ENCODE measurements around the gene WDR18.

Gene WDR18

DNA sequence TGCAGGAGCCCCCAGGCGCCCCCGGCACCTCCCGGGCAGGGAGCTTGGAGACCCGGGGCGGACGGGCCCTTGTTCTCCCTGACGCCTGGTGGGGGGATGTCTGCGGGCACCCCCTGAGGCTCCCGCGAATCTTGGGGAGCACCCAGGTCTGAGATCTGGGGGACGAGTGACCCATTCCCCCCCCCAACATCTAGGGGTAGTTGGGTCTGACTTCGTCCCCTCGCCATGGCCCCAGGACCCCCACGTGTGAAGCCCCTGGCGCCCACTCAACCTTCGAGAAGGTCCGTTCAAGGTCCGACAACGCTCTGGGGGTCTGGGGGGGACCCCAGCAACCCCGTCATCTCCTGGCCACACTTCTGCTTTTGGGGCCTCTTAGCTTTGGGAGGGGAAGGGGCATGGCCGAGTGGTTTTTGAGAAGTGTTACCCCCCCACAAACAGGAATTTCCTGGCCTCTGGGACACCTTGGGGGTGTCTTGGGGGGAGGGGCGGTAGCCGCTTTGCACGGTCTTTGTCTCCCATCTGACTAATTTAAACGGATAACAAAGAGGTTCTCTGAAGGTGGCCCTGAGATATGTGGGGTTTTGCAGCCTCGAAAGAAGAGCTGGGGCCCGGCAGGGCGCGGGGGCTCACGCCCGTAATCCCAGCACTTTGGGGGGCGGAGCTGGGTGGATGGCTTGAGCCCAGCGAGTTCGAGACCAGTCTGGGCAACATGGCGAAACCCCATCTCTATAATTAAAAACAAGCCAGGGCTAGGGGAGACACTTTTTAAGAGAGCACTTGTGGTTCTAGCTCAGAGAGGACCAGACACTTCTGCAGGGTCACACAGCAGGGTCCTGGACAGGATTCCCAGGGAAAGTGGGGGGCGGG, 42.9 kb downstream of the WDR18 start:
- H3K36me3 ChIP-seq: peaks cover 29% of the 10 kb centered on the region
- TF ChIP-seq CTCF (IDR thresholded peaks at IDR 0.05): no peak
- H3K9me3 ChIP-seq: no peaks in the 10 kb centered on the region
- peaks cover 43 to 61% of the 10 kb centered on the region in 2 experiments for H3K4me1 ChIP-seq (ENCODE audit: control insufficient read depth in 1 of 2, insufficient read depth in 1 of 2, low read depth in 1 of 2, low read length in 1 of 2)
- peak overlapping the region; percentile 99 for H3K27ac ChIP-seq
- H3K27me3 ChIP-seq: no peaks in the 10 kb centered on the region
- peak overlapping the region; percentile 77 to 100 for H3K4me3 ChIP-seq (ENCODE audit: low read depth in 1 of 2, low read length in 1 of 2)

DNA sequence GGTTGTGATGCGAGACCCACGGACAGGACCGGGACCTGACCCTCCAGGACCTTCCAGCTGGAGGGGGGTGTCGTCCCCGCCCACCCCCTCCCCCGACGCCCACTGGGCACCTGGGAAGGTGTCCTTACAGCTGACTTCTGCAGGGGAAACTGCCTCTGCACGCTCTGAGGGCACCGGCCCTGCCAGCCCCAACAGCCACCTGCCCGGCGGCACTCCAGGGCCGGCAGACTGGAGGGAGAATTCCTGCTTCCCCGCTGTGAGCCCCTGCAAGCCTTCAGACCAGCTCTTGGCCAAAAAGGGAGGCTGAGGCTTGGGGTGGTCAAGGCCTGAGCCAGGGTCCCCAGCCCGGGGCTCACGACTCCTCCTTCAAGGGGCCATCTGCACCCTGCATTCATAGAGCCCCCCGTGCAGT, 43.5 kb downstream of the WDR18 start:
- TF ChIP-seq CTCF (IDR thresholded peaks at IDR 0.05): no peak
- Histone ChIP-seq H3K27ac (peak overlapping the region; percentile 99), H3K4me1 (ENCODE audit: control insufficient read depth in 1 of 2, insufficient read depth in 1 of 2, low read depth in 1 of 2, low read length in 1 of 2) (peaks cover 43 to 55% of the 10 kb centered on the region in 2 experiments)

GRCh38 chr19:1028062-1028926, 44.1 kb downstream of the WDR18 start:
- peak overlapping the region; percentile 99 for H3K27ac ChIP-seq
- peaks cover 41% of the 10 kb centered on the region for H3K36me3 ChIP-seq
- H3K4me1 ChIP-seq (ENCODE audit: control insufficient read depth in 1 of 2, insufficient read depth in 1 of 2, low read depth in 1 of 2, low read length in 1 of 2): peaks cover 42 to 55% of the 10 kb centered on the region in 2 experiments
- TF ChIP-seq CTCF (IDR thresholded peaks at IDR 0.05): no peak
- no peaks in the 10 kb centered on the region for H3K9me3 ChIP-seq
- H3K4me3 ChIP-seq (ENCODE audit: low read depth in 1 of 2, low read length in 1 of 2): peak overlapping the region; percentile 77 to 100
- no peaks in the 10 kb centered on the region for H3K27me3 ChIP-seq

More for the DNA sequence above, 43.5 kb downstream of the WDR18 start:
- H3K4me3 ChIP-seq (ENCODE audit: low read depth in 1 of 2, low read length in 1 of 2): peak overlapping the region; percentile 77 to 100
- peaks cover 35% of the 10 kb centered on the region for H3K36me3 ChIP-seq
- H3K27me3 ChIP-seq: no peaks in the 10 kb centered on the region
- no peaks in the 10 kb centered on the region for H3K9me3 ChIP-seq

DNA sequence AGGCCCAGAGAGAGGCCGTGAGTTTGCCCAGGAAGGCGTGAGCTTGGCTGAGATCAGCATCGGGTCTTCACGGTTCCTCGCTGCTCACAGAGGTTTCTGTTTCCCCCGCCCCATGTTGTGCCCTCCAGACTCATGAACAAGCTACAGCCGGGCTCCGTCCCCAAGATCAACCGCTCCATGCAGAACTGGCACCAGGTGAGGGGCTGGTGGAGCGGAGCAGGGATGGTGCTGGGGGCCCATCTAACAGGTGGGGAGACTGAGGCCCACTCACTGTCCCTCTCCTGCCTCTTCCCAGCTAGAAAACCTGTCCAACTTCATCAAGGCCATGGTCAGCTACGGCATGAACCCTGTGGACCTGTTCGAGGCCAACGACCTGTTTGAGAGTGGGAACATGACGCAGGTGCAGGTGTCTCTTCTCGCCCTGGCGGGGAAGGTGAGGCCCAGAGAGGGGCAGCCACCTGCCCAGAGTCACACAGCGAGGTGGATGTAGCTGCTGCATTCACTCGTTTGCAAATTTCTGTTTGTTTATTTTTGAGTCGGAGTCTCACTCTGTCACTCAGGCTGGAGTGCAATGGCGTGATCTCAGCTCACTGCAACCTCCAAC, 48.2 kb downstream of the WDR18 start:
- H3K9me3 ChIP-seq: no peaks in the 10 kb centered on the region
- peaks cover 49 to 53% of the 10 kb centered on the region in 2 experiments for H3K4me1 ChIP-seq (ENCODE audit: control insufficient read depth in 1 of 2, insufficient read depth in 1 of 2, low read depth in 1 of 2, low read length in 1 of 2)
- H3K27ac ChIP-seq: peak overlapping the region; percentile 63
- H3K36me3 ChIP-seq: peaks cover 69% of the 10 kb centered on the region
- H3K27me3 ChIP-seq: no peaks in the 10 kb centered on the region
- no peak for TF ChIP-seq CTCF (IDR thresholded peaks at IDR 0.05)
- H3K4me3 ChIP-seq (ENCODE audit: low read depth in 1 of 2, low read length in 1 of 2): no peak overlapping the region

DNA sequence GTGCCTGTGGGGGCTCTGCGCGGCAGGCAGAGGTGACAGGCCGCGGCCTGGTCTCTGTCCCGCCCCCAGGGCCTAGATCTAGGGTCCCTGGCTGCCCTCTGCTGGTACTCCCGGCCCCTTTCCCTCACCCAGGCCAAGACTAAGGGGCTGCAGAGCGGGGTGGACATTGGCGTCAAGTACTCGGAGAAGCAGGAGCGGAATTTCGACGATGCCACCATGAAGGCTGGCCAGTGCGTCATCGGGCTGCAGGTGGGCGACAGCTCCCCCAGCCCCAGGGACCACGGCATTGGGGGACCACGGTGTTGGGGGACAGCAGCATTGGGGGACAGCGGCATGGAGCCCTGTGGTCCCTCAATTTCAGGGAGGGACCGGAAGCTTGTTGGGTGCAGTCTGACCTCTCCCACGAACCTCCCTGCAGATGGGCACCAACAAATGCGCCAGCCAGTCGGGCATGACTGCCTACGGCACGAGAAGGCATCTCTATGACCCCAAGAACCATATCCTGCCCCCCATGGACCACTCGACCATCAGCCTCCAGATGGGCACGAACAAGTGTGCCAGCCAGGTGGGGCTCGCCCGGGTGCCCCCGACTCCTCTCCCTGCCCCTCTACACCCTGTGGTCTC, 52.0 kb downstream of the WDR18 start:
- Histone ChIP-seq H3K27me3 (no peaks in the 10 kb centered on the region), H3K4me1 (ENCODE audit: control insufficient read depth in 1 of 2, insufficient read depth in 1 of 2, low read depth in 1 of 2, low read length in 1 of 2) (peaks cover 53 to 61% of the 10 kb centered on the region in 2 experiments), H3K36me3 (peaks cover 63% of the 10 kb centered on the region), H3K27ac (peak overlapping the region; percentile 100), H3K9me3 (no peaks in the 10 kb centered on the region), H3K4me3 (ENCODE audit: low read depth in 1 of 2, low read length in 1 of 2) (peak overlapping the region in 1 of 2 experiments; percentile 82)
- no peak for TF ChIP-seq CTCF (IDR thresholded peaks at IDR 0.05)

Measured in neutrophil (primary cell).